Endothelial cell of umbilical vein (primary cell): ENCODE data around the gene ATP6V0C. TPM values are rescaled to one million over a fixed set of nuclear protein-coding genes. Genes with fewer than 3 reads are reported as not detected.

ENCODE experiments used
- BruUV-seq: library from RNA; stranded (reverse); fragments of 400-500 nt; replicated peaks from 2 replicates; lab custom pipeline; 2021; lab: Mats Ljungman, UMichigan
- CTCF ChIA-PET: fragments of 300-600, 350-600 bp; sonication (Branson Sonifier 250); formaldehyde crosslinking; loops from one replicate; lab custom pipeline; 2021; ENCODE audit warnings: antibody characterized with exemption, inconsistent platforms; lab: Charles Lee
- POLR2A ChIA-PET: fragments of 300-600, 350-600 bp; sonication (Branson Sonifier 250); formaldehyde crosslinking; loops from one replicate; lab custom pipeline; 2021; ENCODE audit warnings: antibody characterized with exemption, inconsistent platforms; lab: Charles Lee
- DNase-seq: peaks from one replicate; pipeline ENCODE4 v3.0.0-alpha.2; 2011; ENCODE audit warnings: low read depth, low spot score
- FAIRE-seq: peaks from 2 replicates; lab custom pipeline; 2011; peaks lifted over from hg19 to GRCh38; lab: Jason Lieb, UNC
- H2AFZ ChIP-seq: 2 replicates; pipeline ENCODE4 v1.6.0; 2012; ENCODE audit warnings: low read depth, low read length, control low read depth, inconsistent platforms
- H3K27ac ChIP-seq: 2 replicates; pipeline ENCODE4 v1.5.1; 2011; ENCODE audit warnings: low read depth, mild to moderate bottlenecking, control low read depth, low read length, moderate library complexity; ENCODE audit not compliant: insufficient read depth
- H3K27me3 ChIP-seq, 2 experiments: 2 replicates each; pipeline versions ENCODE4 v1.6.0 to v1.6.1; 2011; ENCODE audit warnings: low read length in 2 of 2, mixed read lengths in 1 of 2; ENCODE audit not compliant: control insufficient read depth in 2 of 2, insufficient read depth in 2 of 2
- H3K36me3 ChIP-seq, 2 experiments: 2 replicates in 1 of 2; 3 replicates in 1 of 2; pipeline ENCODE4 v1.5.1; 2011; ENCODE audit warnings: low read length in 2 of 2, mild to moderate bottlenecking in 1 of 2, moderate library complexity in 1 of 2; ENCODE audit not compliant: control insufficient read depth in 2 of 2, insufficient read depth in 2 of 2; ENCODE audit errors: extremely low read depth in 1 of 2
- H3K4me1 ChIP-seq: 3 replicates; pipeline ENCODE4 v1.5.1; 2011; ENCODE audit warnings: mild to moderate bottlenecking, low read length; ENCODE audit not compliant: control insufficient read depth, insufficient read depth; ENCODE audit errors: extremely low read depth
- H3K4me2 ChIP-seq: 2 replicates; pipeline ENCODE4 v1.6.1; 2011; ENCODE audit warnings: low read length, control low read depth, mixed read lengths; ENCODE audit not compliant: insufficient read depth
- H3K4me3 ChIP-seq, 3 experiments: fragments of 200-600 bp in 1 of 3; sonication (generic), shearing (Covaris generic) in 1 of 3; replicated peaks in 1 of 3; 2 replicates each; pipeline ENCODE4 v1.5.1; 2011 to 2016; ENCODE audit warnings: control low read depth in 3 of 3, low read length in 3 of 3, mild to moderate bottlenecking in 2 of 3, inconsistent platforms in 1 of 3, low read depth in 1 of 3, moderate library complexity in 1 of 3; ENCODE audit not compliant: insufficient read depth in 1 of 3
- H3K79me2 ChIP-seq: 2 replicates; pipeline ENCODE4 v1.6.0; 2012; ENCODE audit warnings: low read length, inconsistent platforms; ENCODE audit not compliant: control insufficient read depth, insufficient read depth
- H3K9ac ChIP-seq: replicated peaks from 2 replicates; pipeline ENCODE3; 2011; ENCODE audit warnings: low read length, control low read depth; ENCODE audit not compliant: insufficient read depth; ENCODE audit errors: extremely low read depth
- H3K9me1 ChIP-seq: replicated peaks from 3 replicates; pipeline ENCODE4 v1.6.0; 2011; ENCODE audit warnings: mild to moderate bottlenecking, low read length; ENCODE audit not compliant: control insufficient read depth, insufficient read depth; ENCODE audit errors: extremely low read depth
- H3K9me3 ChIP-seq: replicated peaks from 2 replicates; pipeline ENCODE4 v1.5.1; 2012; ENCODE audit warnings: low read length, inconsistent platforms; ENCODE audit not compliant: control insufficient read depth, insufficient read depth
- H4K20me1 ChIP-seq: replicated peaks from 2 replicates; pipeline ENCODE3; 2011; ENCODE audit warnings: mild to moderate bottlenecking, low read length; ENCODE audit not compliant: control insufficient read depth, insufficient read depth; ENCODE audit errors: extremely low read depth
- CTCF ChIP-seq, 2 donors: IDR thresholded peaks; 1 replicate in 1 of 2; 2 replicates in 1 of 2; pipeline ENCODE4 v1.5.1; 2011; ENCODE audit warnings: low read length in 2 of 2, mild to moderate bottlenecking in 2 of 2, moderate library complexity in 2 of 2, control low read depth in 1 of 2, inconsistent platforms in 1 of 2, low read depth in 1 of 2; ENCODE audit not compliant: insufficient read depth in 1 of 2; ENCODE audit errors: extremely low read depth in 1 of 2
- EZH2 ChIP-seq: IDR thresholded peaks from 2 replicates; pipeline ENCODE4 v1.6.1; 2012; ENCODE audit warnings: borderline replicate concordance, low read depth, mild to moderate bottlenecking, moderate library complexity, low read length, inconsistent platforms; ENCODE audit not compliant: severe bottlenecking
- FOS ChIP-seq: IDR thresholded peaks from 2 replicates; pipeline ENCODE4 v1.6.1; 2011; ENCODE audit warnings: mild to moderate bottlenecking, low read length, moderate library complexity, borderline replicate concordance; ENCODE audit not compliant: insufficient read depth
- GATA2 ChIP-seq: IDR thresholded peaks from 2 replicates; pipeline ENCODE4 v1.7.0; 2011; ENCODE audit warnings: low read depth, mild to moderate bottlenecking, moderate library complexity, mixed read lengths, low read length; ENCODE audit not compliant: insufficient read length, insufficient read depth
- JUN ChIP-seq: IDR thresholded peaks from 2 replicates; pipeline ENCODE4 v1.6.1; 2011; ENCODE audit warnings: borderline replicate concordance, low read depth; ENCODE audit not compliant: insufficient read length, insufficient read depth
- MAX ChIP-seq: IDR thresholded peaks from 2 replicates; pipeline ENCODE4 v1.6.1; 2011; ENCODE audit not compliant: insufficient read depth, insufficient read length
- MYC ChIP-seq: IDR thresholded peaks from one replicate; pipeline ENCODE4 v1.6.1; 2011; ENCODE audit warnings: mild to moderate bottlenecking, low read depth, low read length
- POLR2A ChIP-seq: IDR thresholded peaks from 2 replicates; pipeline ENCODE4 v1.6.1; 2012; ENCODE audit warnings: low read depth, mild to moderate bottlenecking, control low read depth, low read length
- POLR2AphosphoS5 ChIP-seq: IDR thresholded peaks from 2 replicates; pipeline ENCODE4 v1.6.1; 2012; ENCODE audit warnings: low read depth, mild to moderate bottlenecking, control low read depth, low read length, moderate library complexity; ENCODE audit not compliant: insufficient read depth
- dilution Hi-C: fragments of 300-500 bp; cut with MboI; formaldehyde crosslinking; loops from one replicate; pipeline ENCODE4 v1.15.0; 2019; ENCODE audit warnings: low sequenced_read_pairs; ENCODE audit not compliant: extremely low pct_ligation_motif_present
- intact Hi-C: fragments of 100-400 bp; cut with micrococcal nuclease; formaldehyde crosslinking; loops from one replicate; pipeline ENCODE4 v1.10.0; 2022
- polyA plus RNA-seq, 4 experiments: library from polyadenylated mRNA; depleted of rRNA in 3 of 4; stranded (reverse) in 3 of 4; unstranded in 1 of 4; fragments of >200 nt; gene quantifications; 2 replicates each; pipeline versions ENCODE4 v1.2.1 to v1.2.3, GENCODE V29; 2011 to 2012; ENCODE audit warnings: missing spikeins in 1 of 4
- total RNA-seq: library from RNA; stranded (reverse); gene quantifications from 2 replicates; pipeline ENCODE4 v1.2.3, GENCODE V29; 2021

ATP6V0C gene
- total and polyA plus RNA-seq, 2 donors (not counting 3 experiments of a cell fraction or from before 2014, with no cell fraction given), result 146 to 194 TPM

DNA sequence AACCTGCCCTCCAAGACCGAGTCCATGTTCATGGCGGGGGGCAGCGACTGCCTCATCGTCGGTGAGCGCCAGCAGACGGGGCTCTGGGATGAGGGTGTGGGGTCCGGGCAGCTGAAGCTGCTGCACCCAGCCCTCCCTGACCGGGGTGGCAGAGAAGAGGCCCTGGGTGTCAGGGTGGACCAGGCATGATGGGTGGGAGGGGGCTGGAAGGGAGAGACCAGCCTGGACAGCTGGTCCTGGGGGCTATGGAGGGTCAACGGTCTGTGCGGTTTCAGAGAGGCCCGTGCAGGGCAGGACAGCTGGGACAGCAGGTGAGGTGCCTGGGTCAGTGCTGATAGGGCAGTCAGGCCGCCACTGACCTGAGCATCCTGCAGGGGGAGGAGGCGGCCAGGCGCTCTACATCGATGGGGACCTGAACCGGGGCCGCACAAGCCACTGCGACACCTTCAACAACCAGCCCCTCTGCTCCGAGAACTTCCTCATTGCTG, 13.3 kb upstream of the ATP6V0C start:
- no peak overlapping the region for H3K9ac ChIP-seq
- H3K4me2 ChIP-seq, result no peak overlapping the region
- no peaks in the 10 kb centered on the region for H4K20me1 ChIP-seq
- H3K79me2 ChIP-seq, result no peaks in the 10 kb centered on the region
- H2AFZ ChIP-seq, result no peak overlapping the region
- H3K4me1 ChIP-seq, result no peaks in the 10 kb centered on the region
- intact Hi-C loops (loop anchor here (2.0 kb wide), 2 partner anchors 26 to 232 kb away; partner anchors contain the start of genes RNPS1 and TBC1D24), dilution Hi-C loops (no loop called here)
- ChIA-PET POLR2A (no interaction called here), CTCF (interaction anchor here (0.5 to 2.7 kb wide), 20 partner anchors 9 to 306 kb away, joined by 3 to 25 read pairs (median 8); partner anchors contain the start of genes ABCA3, CCNF, ECI1 and NTN3)
- no peak overlapping the region for H3K4me3 ChIP-seq
- BruUV-seq, result no TSS peak
- DNase-seq (no peak), FAIRE-seq (no peak)
- no peaks in the 10 kb centered on the region for H3K9me3 ChIP-seq
- H3K9me1 ChIP-seq, result no peaks in the 10 kb centered on the region
- H3K27me3 ChIP-seq, result no peaks in the 10 kb centered on the region
- peaks cover 0 to 16% of the 10 kb centered on the region in 2 experiments for H3K36me3 ChIP-seq
- H3K27ac ChIP-seq, result no peak overlapping the region
- TF ChIP-seq FOS (no peak), POLR2AphosphoS5 (no peak), GATA2 (no peak), MAX (no peak), EZH2 (no peak), CTCF (IDR thresholded peaks at IDR 0.05; ENCODE audit: extremely low read depth in 1 of 2, insufficient read depth in 1 of 2, low read depth in 1 of 2, low read length in 2 of 2) (no peak), POLR2A (no peak), JUN (no peak), MYC (no peak)
